GM12865 (cell line): ENCODE data around the gene HLA-DMB.

Experiments used
- DNase-seq: peaks from one replicate; pipeline ENCODE4 v3.0.0; 2010; ENCODE audit warnings: low read depth
- H3K4me3 ChIP-seq: 2 replicates; pipeline ENCODE4 v1.5.1; 2011; ENCODE audit warnings: mild to moderate bottlenecking, low read depth, low read length, control low read depth
- TF ChIP-seq, protein P1 (sequence below): IDR thresholded peaks from 2 replicates; pipeline ENCODE4 v1.5.1; 2011; ENCODE audit warnings: low read length, control low read depth, low read depth, inconsistent platforms; ENCODE audit not compliant: insufficient read depth; ENCODE audit errors: missing control alignments

HLA-DMB gene

DNA sequence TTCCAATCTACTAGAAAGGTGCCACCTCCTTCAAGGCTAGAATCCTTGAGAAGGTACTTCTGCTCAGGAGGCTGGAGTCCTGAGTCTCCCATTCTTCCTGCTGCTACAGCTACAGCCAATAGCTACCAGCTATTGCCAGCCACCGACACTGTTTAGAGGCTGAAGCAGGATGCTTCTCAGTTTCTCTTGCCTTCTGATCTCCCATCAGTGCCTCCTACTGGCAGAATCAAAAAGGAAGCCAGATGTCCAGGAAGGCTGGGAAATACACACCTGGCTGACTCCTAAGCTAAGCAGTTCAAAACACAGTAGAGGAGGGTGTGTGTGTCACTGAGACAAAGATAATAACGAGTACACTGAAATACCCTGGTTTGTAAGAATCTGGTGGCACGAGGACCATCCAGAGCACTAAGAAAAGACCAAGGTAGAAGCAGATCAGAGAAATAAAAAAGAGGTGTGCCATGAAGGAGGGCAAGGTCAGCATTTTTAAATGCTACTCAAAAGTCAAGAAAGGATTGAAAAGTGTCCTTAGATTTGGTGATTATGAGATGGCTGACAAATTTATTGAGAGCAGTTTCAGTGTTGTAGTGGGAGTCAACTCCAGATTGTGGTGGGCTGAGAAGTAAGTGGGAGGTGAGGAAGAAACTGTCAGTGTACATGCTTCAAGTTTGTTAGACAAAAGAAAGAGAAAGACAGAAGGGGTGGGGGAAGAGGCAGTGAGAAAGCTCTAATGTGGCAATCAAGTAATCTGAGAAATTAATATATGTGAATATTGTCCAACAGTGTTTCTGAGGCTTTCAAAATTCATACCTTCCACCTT is 14.4 kb upstream of the HLA-DMB start:
- H3K4me3 ChIP-seq: no peak overlapping the region
- DNase-seq: peak; percentile 70
- TF ChIP-seq, protein P1, sequence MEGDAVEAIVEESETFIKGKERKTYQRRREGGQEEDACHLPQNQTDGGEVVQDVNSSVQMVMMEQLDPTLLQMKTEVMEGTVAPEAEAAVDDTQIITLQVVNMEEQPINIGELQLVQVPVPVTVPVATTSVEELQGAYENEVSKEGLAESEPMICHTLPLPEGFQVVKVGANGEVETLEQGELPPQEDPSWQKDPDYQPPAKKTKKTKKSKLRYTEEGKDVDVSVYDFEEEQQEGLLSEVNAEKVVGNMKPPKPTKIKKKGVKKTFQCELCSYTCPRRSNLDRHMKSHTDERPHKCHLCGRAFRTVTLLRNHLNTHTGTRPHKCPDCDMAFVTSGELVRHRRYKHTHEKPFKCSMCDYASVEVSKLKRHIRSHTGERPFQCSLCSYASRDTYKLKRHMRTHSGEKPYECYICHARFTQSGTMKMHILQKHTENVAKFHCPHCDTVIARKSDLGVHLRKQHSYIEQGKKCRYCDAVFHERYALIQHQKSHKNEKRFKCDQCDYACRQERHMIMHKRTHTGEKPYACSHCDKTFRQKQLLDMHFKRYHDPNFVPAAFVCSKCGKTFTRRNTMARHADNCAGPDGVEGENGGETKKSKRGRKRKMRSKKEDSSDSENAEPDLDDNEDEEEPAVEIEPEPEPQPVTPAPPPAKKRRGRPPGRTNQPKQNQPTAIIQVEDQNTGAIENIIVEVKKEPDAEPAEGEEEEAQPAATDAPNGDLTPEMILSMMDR: peak; percentile 55

DNA sequence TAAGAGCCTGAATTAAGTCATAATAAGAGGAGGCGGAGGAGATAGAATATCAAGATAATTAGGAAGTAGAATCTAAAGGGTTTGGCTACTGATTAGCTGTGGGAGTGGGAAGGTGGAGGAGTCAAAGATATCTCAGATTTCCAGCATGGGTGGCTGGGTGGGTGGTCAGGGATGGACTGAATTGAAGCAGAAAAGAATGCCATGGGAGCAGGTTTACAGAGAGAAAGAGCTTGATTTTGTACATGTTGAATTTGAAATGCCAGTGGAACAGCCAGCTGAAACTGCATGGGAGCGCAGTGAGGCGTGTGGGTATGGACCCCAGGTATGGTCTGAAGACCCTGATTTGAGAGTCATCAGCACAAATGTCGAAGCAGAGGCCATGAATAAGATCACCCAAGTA is 13.4 kb upstream of the HLA-DMB start:
- no peak overlapping the region for H3K4me3 ChIP-seq
- no peak for DNase-seq
- TF ChIP-seq, protein P1: no peak

DNA sequence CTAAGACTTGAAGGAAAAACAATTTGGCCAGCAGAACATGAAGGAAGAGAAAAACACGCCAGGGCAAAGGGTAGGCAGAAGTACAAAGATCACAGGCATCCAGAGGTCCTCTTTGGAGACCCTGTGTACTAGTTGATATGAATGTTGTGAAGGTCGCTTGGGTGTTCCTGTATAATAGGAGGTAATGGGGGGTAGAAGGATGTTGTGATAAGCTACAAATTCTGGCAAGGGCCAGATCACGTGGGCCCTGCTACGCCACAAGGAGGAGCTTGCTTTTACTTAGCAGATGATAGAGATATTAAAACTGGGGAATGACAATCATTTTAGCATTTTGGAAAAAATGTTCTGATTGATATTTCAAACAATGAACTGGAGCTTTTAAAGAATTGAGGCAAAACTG is 12.9 kb upstream of the HLA-DMB start:
- DNase-seq: no peak
- TF ChIP-seq, protein P1: no peak
- H3K4me3 ChIP-seq: no peak overlapping the region

DNA sequence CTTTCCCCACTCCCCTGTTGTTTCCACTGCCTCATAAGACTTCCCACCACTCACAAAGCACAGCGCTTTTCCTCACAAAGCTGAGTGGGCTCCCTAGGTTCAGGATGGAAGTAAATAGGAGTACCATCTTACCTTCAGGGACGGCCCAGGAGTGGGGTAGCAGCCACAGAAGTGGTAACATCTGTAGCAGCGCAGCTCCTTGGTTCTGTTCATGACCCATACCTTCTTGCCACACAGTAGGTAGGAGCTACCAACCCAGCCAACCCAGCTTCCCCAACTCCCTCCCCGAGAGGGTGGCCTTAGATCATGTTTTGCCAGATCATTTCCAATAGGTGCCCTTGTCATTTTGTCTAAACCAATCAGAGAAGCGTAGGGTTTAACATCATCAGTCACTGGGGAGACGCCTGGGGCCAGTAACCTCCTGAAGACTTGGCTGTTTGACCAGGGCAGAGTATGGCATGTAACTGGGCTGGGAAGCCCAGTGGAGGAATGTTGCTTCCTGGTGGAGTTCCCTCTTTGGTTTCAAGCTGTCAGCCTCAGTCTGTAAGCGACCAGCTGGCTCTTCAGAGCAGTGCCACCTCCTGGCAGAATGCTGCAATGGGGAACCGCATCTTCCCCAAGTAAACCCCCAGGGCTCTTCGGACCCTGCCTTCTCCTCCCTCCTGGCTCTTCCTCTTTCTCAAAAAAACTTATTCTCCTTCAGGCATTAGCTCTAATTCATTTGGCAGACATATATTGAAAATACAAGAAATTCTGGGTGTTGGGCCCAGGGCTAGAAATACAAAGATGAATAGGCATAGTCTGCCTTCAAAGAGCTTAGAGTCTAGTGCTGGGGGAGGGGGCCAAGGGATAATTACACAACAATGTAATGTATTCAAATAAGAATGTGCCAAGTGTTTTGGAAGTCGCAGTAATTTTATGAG is 12.2 kb upstream of the HLA-DMB start, which contains the start of gene HLA-DMA:
HLA-DMA (minus strand) TSS at position 281 of the 923 bp plus-strand sequence; CDS start at position 220, 61 bp downstream.
- DNase-seq: peak; percentile 97
- TF ChIP-seq, protein P1: peak; percentile 81
- H3K4me3 ChIP-seq: peak within 1 kb of the TSS; percentile 62

DNA sequence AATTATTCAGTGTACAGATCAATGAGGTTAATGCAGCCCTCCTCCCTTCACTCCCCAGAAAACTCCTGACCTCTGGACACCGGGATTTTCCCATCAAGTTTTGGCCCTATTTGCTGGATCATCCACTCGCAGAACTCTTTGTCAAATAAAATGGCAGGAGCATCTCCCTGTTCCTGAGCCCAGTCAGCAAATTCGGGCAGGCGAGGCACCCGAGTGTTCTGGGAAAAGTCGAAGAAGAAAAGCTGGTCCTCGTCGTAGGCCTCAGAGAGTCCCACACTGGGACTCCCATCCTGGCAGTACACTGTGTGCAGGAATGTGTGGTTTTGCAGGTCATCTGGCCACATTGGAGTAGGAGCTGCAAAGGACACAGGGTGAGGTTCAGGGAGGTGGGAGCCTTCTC is 9.6 kb upstream of the HLA-DMB start:
- DNase-seq: no peak
- peak overlapping the region; percentile 62 for H3K4me3 ChIP-seq
- TF ChIP-seq, protein P1: no peak

DNA sequence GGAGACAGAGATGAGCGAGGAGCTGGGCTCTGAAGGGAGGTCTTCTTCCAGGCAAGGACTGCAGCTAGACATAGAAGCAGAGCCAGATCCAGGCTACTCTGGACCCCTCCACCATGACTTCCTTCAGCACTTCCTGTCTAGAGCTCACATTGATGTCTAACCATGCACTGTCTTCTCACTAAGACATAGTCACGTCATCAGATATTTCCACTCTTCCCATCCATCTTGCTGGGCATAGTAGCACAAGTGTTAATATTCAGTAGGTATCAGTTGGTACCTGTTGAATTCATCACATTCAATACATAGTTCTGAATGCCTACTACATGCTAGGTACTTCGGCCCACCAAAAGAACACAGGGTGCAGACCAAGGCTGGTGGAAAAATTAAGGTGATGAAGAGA is 9.2 kb upstream of the HLA-DMB start:
- TF ChIP-seq, protein P1: no peak

More for the DNA sequence above, 9.2 kb upstream of the HLA-DMB start:
- peak overlapping the region; percentile 62; the same call in 1 of the 2 replicates for H3K4me3 ChIP-seq
- DNase-seq: no peak
